SK-N-SH treated with all-trans-retinoic acid at 6 μM for 48 hours (cell line): Measurements from ENCODE around the gene GRIK4.

Source experiments
- CSRNP3 ChIP-seq: fragments of 250-450 bp; sonication (Bioruptor Pico); IDR thresholded peaks from 2 replicates; pipeline ENCODE4 v1.5.1; 2021; ENCODE audit warnings: mild to moderate bottlenecking, moderate library complexity
- ESRRG ChIP-seq: fragments of 250-450 bp; sonication (Bioruptor Pico); IDR thresholded peaks from 2 replicates; pipeline ENCODE4 v1.6.1; 2021; ENCODE audit warnings: mild to moderate bottlenecking
- GLIS3 ChIP-seq: fragments of 250-450 bp; sonication (Bioruptor Pico); IDR thresholded peaks from 2 replicates; pipeline ENCODE4 v1.5.0; 2020; ENCODE audit warnings: mild to moderate bottlenecking, moderate library complexity
- ISL1 ChIP-seq: fragments of 250-450 bp; sonication (Bioruptor Pico); IDR thresholded peaks from 2 replicates; pipeline ENCODE4 v2.1.2; 2022; ENCODE audit warnings: mild to moderate bottlenecking, moderate library complexity
- OSR1 ChIP-seq: fragments of 250-450 bp; sonication (Bioruptor Pico); IDR thresholded peaks from 2 replicates; pipeline ENCODE4 v1.8.0; 2022; ENCODE audit warnings: moderate library complexity, mild to moderate bottlenecking, inconsistent platforms
- PATZ1 ChIP-seq: fragments of 250-450 bp; sonication (Bioruptor Pico); IDR thresholded peaks from 2 replicates; pipeline ENCODE4 v1.8.0; 2020; ENCODE audit warnings: mild to moderate bottlenecking, moderate library complexity, borderline replicate concordance
- PPARA ChIP-seq: fragments of 250-450 bp; sonication (Bioruptor Pico); IDR thresholded peaks from 2 replicates; pipeline ENCODE4 v1.5.0; 2020; ENCODE audit warnings: mild to moderate bottlenecking, borderline replicate concordance
- RARB ChIP-seq: fragments of 250-450 bp; sonication (Bioruptor Pico); IDR thresholded peaks from 2 replicates; pipeline ENCODE4 v1.8.0; 2021; ENCODE audit warnings: mild to moderate bottlenecking, moderate library complexity
- ZC3H10 ChIP-seq: fragments of 250-450 bp; sonication (Bioruptor Pico); IDR thresholded peaks from 2 replicates; pipeline ENCODE4 v1.5.1; 2021; ENCODE audit warnings: mild to moderate bottlenecking, moderate library complexity
- ZFP3 ChIP-seq: fragments of 250-450 bp; sonication (Bioruptor Pico); IDR thresholded peaks from 2 replicates; pipeline ENCODE4 v1.5.0; 2020; ENCODE audit warnings: mild to moderate bottlenecking, moderate library complexity
- ZFP30 ChIP-seq: fragments of 450-650 bp; formaldehyde crosslinking; IDR thresholded peaks from 2 replicates; pipeline ENCODE4 v1.5.0; 2022; ENCODE audit warnings: mild to moderate bottlenecking, moderate library complexity
- ZNF565 ChIP-seq: fragments of 450-650 bp; formaldehyde crosslinking; conservative IDR thresholded peaks from 2 replicates; pipeline ENCODE4 v1.5.0; 2020; ENCODE audit warnings: low read depth, mild to moderate bottlenecking, moderate library complexity
- TF ChIP-seq, protein P1 (sequence below): fragments of 250-450 bp; sonication (Bioruptor Pico); IDR thresholded peaks from 2 replicates; pipeline ENCODE4 v1.5.1; 2020; ENCODE audit warnings: low read depth, mild to moderate bottlenecking, moderate library complexity

DNA sequence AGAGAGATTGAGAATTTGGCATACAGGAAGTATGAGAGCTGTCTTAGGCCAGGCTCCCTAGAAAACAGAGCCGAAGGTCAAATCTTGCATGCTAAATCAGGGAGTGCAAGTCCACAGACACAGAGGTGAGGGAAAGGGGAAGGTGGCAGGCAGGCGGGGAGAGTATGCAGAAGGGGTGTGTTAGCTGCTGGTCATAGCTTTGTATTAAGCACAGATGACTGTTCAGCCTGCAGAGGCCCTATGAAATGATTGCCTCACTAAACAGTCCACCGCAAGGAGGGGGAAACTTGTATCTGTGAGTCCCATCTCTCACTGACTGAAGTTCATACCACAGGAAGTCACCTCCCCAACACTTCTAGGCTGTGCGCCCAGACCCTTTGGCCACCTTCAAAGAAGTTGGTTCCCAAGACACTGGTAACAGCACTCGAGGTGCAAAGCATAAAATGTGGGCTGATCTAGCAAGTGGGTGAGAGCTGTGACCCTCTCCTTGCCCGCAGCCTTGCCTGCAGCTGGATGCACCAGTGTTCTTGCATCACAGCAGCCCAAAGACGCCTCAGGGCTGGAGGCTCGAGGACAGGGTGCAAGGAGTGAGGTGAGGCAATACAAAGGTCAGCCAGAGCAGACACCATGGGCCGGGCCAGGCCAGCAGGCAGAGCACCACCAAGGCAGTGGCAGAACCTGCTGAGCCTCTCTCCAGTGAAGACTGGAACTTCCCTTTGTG lies 397.1 kb downstream of the GRIK4 start:
- TF ChIP-seq, protein P1, sequence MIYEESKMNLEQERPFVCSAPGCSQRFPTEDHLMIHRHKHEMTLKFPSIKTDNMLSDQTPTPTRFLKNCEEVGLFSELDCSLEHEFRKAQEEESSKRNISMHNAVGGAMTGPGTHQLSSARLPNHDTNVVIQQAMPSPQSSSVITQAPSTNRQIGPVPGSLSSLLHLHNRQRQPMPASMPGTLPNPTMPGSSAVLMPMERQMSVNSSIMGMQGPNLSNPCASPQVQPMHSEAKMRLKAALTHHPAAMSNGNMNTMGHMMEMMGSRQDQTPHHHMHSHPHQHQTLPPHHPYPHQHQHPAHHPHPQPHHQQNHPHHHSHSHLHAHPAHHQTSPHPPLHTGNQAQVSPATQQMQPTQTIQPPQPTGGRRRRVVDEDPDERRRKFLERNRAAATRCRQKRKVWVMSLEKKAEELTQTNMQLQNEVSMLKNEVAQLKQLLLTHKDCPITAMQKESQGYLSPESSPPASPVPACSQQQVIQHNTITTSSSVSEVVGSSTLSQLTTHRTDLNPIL (CRISPR knock-in tag): no peak
- TF ChIP-seq CSRNP3 (CRISPR knock-in tag) (no peak), ISL1 (CRISPR knock-in tag) (no peak), ZFP3 (no peak), OSR1 (CRISPR knock-in tag) (no peak), PATZ1 (no peak), ZNF565 (CRISPR knock-in tag) (no peak), PPARA (CRISPR knock-in tag) (no peak), RARB (CRISPR knock-in tag) (no peak), GLIS3 (CRISPR knock-in tag) (no peak), ZC3H10 (CRISPR knock-in tag) (no peak), ESRRG (no peak), ZFP30 (CRISPR knock-in tag) (no peak)
